HepG2 (cell line): ENCODE results near the gene CA9. TPM values are rescaled to one million over a fixed set of nuclear protein-coding genes. Genes with fewer than 3 reads are reported as not detected.

Source experiments
- ATAC-seq: fragments of 200-7000 bp; cut with Tn5 transposase; 3 replicates; pipeline ENCODE4 v1.9.1; 2020; ENCODE audit warnings: mild to moderate bottlenecking, moderate library complexity
- BruUV-seq: library from RNA; stranded (reverse); fragments of 400-500 nt; replicated peaks from 2 replicates; lab custom pipeline; 2021; lab: Mats Ljungman, UMichigan
- CTCF ChIA-PET: fragments of 300-600 bp; formaldehyde crosslinking; extraction: SDS; loops from one replicate; lab custom pipeline; 2021; ENCODE audit warnings: low total read pairs, inconsistent platforms, low intra/inter-chr PET ratio; lab: Yijun Ruan, JAX
- POLR2A ChIA-PET: fragments of 350-600 bp; sonication (Branson Sonifier 250); formaldehyde crosslinking; loops from one replicate; lab custom pipeline; 2020; ENCODE audit warnings: antibody characterized with exemption, inconsistent platforms; lab: Yijun Ruan, JAX
- DNase-seq: peaks from one replicate; pipeline ENCODE4 v3.0.0-alpha.2; 2015; ENCODE audit warnings: low spot score
- FAIRE-seq: peaks from 3 replicates; lab custom pipeline; 2011; peaks lifted over from hg19 to GRCh38; lab: Jason Lieb, UNC
- H2AFZ ChIP-seq: one replicate; pipeline ENCODE4 v1.6.1; 2011; ENCODE audit warnings: low read length, inconsistent platforms
- H3K27ac ChIP-seq: fragments of 300-600 bp; 3 replicates; pipeline ENCODE4 v1.8.0; 2011; ENCODE audit warnings: mixed run types, mild to moderate bottlenecking, mixed read lengths, low read length, inconsistent platforms; ENCODE audit not compliant: insufficient read depth; ENCODE audit errors: extremely low read length
- H3K27me3 ChIP-seq, 2 experiments: fragments of 200-600 bp in 1 of 2; 2 replicates in 1 of 2; 3 replicates in 1 of 2; pipeline versions ENCODE4 v1.6.0 to v1.8.0; 2011; ENCODE audit warnings: low read length in 2 of 2, mild to moderate bottlenecking in 2 of 2, moderate library complexity in 2 of 2, inconsistent platforms in 1 of 2; ENCODE audit not compliant: insufficient read depth in 2 of 2, control insufficient read depth in 1 of 2
- H3K36me3 ChIP-seq, 2 experiments: fragments of 200-600 bp in 1 of 2; replicated peaks in 1 of 2; 2 replicates in 1 of 2; 3 replicates in 1 of 2; pipeline versions ENCODE4 v1.5.1 to v1.8.0; 2011; ENCODE audit warnings: low read length in 2 of 2, inconsistent platforms in 1 of 2; ENCODE audit not compliant: insufficient read depth in 2 of 2, control insufficient read depth in 1 of 2
- H3K4me1 ChIP-seq: 2 replicates; pipeline ENCODE4 v1.5.1; 2012; ENCODE audit warnings: low read length, inconsistent platforms; ENCODE audit not compliant: insufficient read depth
- H3K4me2 ChIP-seq: 2 replicates; pipeline ENCODE4 v1.6.0; 2011; ENCODE audit warnings: low read depth, low read length, inconsistent platforms
- H3K4me3 ChIP-seq, 3 experiments: fragments of 200-600 bp in 1 of 3; sonication (generic), shearing (Covaris generic) in 1 of 3; replicated peaks in 1 of 3; 2 replicates each; pipeline ENCODE4 v1.5.1; 2011 to 2016; ENCODE audit warnings: low read length in 3 of 3, inconsistent platforms in 2 of 3, low read depth in 2 of 3, mild to moderate bottlenecking in 2 of 3, control low read depth in 1 of 3, mixed read lengths in 1 of 3; ENCODE audit not compliant: insufficient read depth in 1 of 3
- H3K79me2 ChIP-seq: one replicate; pipeline ENCODE4 v1.6.1; 2011; ENCODE audit warnings: low read length, inconsistent platforms; ENCODE audit not compliant: insufficient read depth
- H3K9ac ChIP-seq: 2 replicates; pipeline ENCODE4 v1.6.0; 2011; ENCODE audit warnings: mild to moderate bottlenecking, low read depth, low read length, inconsistent platforms; ENCODE audit not compliant: insufficient read depth
- H3K9me3 ChIP-seq: 2 replicates; pipeline ENCODE4 v1.5.1; 2012; ENCODE audit warnings: mild to moderate bottlenecking, low read length
- H4K20me1 ChIP-seq: 2 replicates; pipeline ENCODE4 v1.6.0; 2011; ENCODE audit warnings: inconsistent platforms, mild to moderate bottlenecking, low read length, moderate library complexity; ENCODE audit not compliant: insufficient read depth
- HOXD1 ChIP-seq: sonication (generic); formaldehyde crosslinking; IDR thresholded peaks from 2 replicates; pipeline ENCODE4 v1.5.0; 2020; ENCODE audit warnings: missing genetic modification reagents
- PHF21A ChIP-seq: sonication (generic); formaldehyde crosslinking; IDR thresholded peaks from 2 replicates; pipeline ENCODE4 v1.5.0; 2020; ENCODE audit warnings: mild to moderate bottlenecking, missing genetic modification reagents
- SP4 ChIP-seq: sonication (generic); formaldehyde crosslinking; IDR thresholded peaks from 2 replicates; pipeline ENCODE4 v1.8.1; 2023; ENCODE audit warnings: mild to moderate bottlenecking, missing genetic modification reagents
- TEAD2 ChIP-seq: sonication (generic); formaldehyde crosslinking; IDR thresholded peaks from 2 replicates; pipeline ENCODE4 v1.9.0; 2021; ENCODE audit warnings: missing genetic modification reagents
- ZIK1 ChIP-seq: sonication (generic); formaldehyde crosslinking; IDR thresholded peaks from 2 replicates; pipeline ENCODE4 v1.5.0; 2020; ENCODE audit warnings: mild to moderate bottlenecking, low read depth, missing genetic modification reagents, borderline replicate concordance
- ZNF20 ChIP-seq: sonication (generic); formaldehyde crosslinking; IDR thresholded peaks from 2 replicates; pipeline ENCODE4 v1.4.0; 2020; ENCODE audit warnings: mild to moderate bottlenecking, moderate library complexity, missing genetic modification reagents
- ZNF883 ChIP-seq: sonication (generic); formaldehyde crosslinking; IDR thresholded peaks from 2 replicates; pipeline ENCODE4 v1.5.1; 2020; ENCODE audit warnings: mild to moderate bottlenecking, missing genetic modification reagents; ENCODE audit errors: not compliant biosample characterization
- WGBS: methylation state at CpG from one replicate; pipeline ENCODE4 v1.1.6; 2017; ENCODE audit warnings: low lambda C conversion rate; 5-methylcytosine and 5-hydroxymethylcytosine counted together
- in situ Hi-C: cut with HindIII; loops from 2 replicates; pipeline ENCODE4 v1.10.0; 2017; ENCODE audit warnings: low pct_unique_long_range_greater_than_20kb; ENCODE audit not compliant: extremely low pct_ligation_motif_present
- intact Hi-C: fragments of 100-400 bp; cut with micrococcal nuclease; formaldehyde crosslinking; loops from one replicate; pipeline ENCODE4 v1.10.0; 2022; ENCODE audit not compliant: unreplicated experiment
- polyA plus RNA-seq, 8 experiments: library from polyadenylated mRNA; depleted of rRNA in 3 of 8; stranded (reverse) in 7 of 8; unstranded in 1 of 8; fragments of >200 nt; fragmentation: Illumina TruSeq in 4 of 8; extraction: Trizol in 4 of 8; gene quantifications; 2 replicates each; pipeline versions ENCODE4 v1.2.1 to v1.2.3, GENCODE V29; 2011 to 2016; ENCODE audit warnings: low read depth in 4 of 8, missing spikeins in 1 of 8, mixed read lengths in 1 of 8; ENCODE audit not compliant: insufficient read depth in 1 of 8
- total RNA-seq, 5 experiments: library from RNA; depleted of rRNA; stranded (reverse); fragments of >200 nt; fragmentation: Illumina TruSeq; extraction: Trizol; gene quantifications; 2 replicates each; pipeline ENCODE4 v1.2.3, GENCODE V29; 2016; ENCODE audit warnings: low read depth in 1 of 5
- TF ChIP-seq, protein P1 (sequence below): sonication (generic); formaldehyde crosslinking; IDR thresholded peaks from 2 replicates; pipeline ENCODE4 v1.4.0; 2020; ENCODE audit warnings: missing genetic modification reagents
- TF ChIP-seq, protein P2 (sequence below): sonication (generic); formaldehyde crosslinking; IDR thresholded peaks from 2 replicates; pipeline ENCODE4 v1.5.0; 2020; ENCODE audit warnings: missing genetic modification reagents
- TF ChIP-seq, protein P3 (sequence below): IDR thresholded peaks from 2 replicates; pipeline ENCODE4 v1.6.1; 2016; ENCODE audit warnings: missing biosample characterization, missing genetic modification reagents, low read depth
- TF ChIP-seq, protein P4 (sequence below): sonication (generic); formaldehyde crosslinking; IDR thresholded peaks from 2 replicates; pipeline ENCODE4 v1.4.0; 2020; ENCODE audit warnings: missing genetic modification reagents

The CA9 gene
- total and polyA plus RNA-seq, 2 of the 13 experiments (the other 11 are each of a cell fraction or from before 2014, with no cell fraction given): 0.13 to 152 TPM

DNA sequence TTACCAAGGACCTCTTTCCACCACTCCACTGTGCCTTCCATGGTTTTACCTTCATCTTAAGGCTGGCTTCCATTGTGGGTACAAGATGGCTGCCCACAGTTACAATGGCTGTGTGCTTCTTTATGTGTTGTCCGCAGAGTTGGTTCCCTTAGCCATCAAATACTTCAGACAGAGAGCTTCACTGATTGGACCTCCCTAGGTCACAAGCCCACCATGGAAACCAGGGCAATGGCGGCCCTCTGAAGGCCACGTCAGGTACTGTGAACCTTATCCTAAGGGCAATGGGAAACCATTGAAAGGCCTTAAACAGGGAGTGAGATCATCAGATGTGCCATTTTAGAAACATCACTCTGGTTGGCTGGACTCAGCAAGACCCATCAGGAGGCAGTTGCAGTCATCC is 5.8 kb upstream of the CA9 start:
- Histone ChIP-seq H4K20me1 (no peaks in the 10 kb centered on the region), H3K36me3 (peaks cover 2 to 4% of the 10 kb centered on the region in 2 experiments; a peak in 2 of 5 replicates), H3K27ac (no peak overlapping the region), H3K9me3 (no peaks in the 10 kb centered on the region), H3K79me2 (peaks cover 10% of the 10 kb centered on the region), H2AFZ (no peak overlapping the region), H3K9ac (no peak overlapping the region)
- 97% methylated on average over 3 of the region's 3 CpGs for WGBS
- ATAC-seq: no peak
- CTCF ChIA-PET: no interaction called here
- FAIRE-seq: no peak
- no peak for DNase-seq
- no peak for TF ChIP-seq ZIK1 (CRISPR knock-in tag)
- no peak for TF ChIP-seq HOXD1 (CRISPR knock-in tag)
- TF ChIP-seq, protein P1, sequence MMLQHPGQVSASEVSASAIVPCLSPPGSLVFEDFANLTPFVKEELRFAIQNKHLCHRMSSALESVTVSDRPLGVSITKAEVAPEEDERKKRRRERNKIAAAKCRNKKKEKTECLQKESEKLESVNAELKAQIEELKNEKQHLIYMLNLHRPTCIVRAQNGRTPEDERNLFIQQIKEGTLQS (CRISPR knock-in tag): no peak
- TF ChIP-seq ZNF883 (CRISPR knock-in tag): no peak
- TF ChIP-seq ZNF20: no peak
- TF ChIP-seq, all 625 proteins: peak for 0
- Histone ChIP-seq H3K4me2 (no peak overlapping the region), H3K4me3 (no peak overlapping the region), H3K27me3 (no peaks in the 10 kb centered on the region), H3K4me1 (peaks cover 77% of the 10 kb centered on the region)
- intact Hi-C loops: no loop called here
- BruUV-seq: no TSS peak
- in situ Hi-C loops: loop anchor here (5.0 kb wide), 1 partner anchor 59 kb away; no protein-coding TSS in a partner anchor
- POLR2A ChIA-PET: no interaction called here

DNA sequence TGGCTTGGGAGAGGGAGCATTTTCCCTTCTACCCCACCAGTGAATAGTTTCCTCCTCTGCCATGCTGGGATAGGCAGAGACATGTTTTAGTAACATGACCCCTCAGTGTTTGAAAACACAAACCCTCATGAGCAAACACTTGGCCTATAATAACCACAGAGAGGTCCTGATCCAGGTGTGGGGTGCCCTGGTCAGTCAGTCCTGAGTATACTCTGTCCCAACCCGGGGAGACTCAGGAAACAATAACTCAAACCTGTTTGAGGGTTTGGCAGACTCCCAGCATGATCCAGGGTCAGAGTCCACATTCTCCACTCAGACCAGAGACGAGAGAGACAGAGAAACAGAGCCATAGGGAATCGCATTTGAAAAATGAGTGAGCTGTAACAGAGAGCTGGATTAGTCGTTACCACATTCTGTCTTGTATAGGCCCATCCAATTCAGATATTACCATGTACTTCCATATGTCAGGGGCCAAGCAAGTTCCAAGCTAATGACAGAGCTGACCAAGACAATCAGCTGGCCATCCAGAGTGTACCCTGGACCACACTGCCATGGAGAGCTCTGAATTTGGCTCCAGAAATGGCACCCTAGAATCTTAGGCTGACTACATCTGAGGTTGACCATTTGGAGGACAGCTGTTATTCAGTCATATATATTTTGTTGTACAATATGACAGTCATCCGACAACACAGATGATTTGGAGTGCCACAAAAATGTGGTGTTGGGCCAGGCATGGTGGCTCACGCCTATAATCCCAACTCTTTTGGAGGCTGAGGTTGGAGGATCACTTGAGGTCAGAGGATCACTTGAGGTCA is 4.2 kb upstream of the CA9 start:
- ChIA-PET CTCF (no interaction called here), POLR2A (interaction anchor here (0.9 to 3.3 kb wide), 14 partner anchors 8 to 145 kb away, joined by 3 to 29 read pairs (median 6); partner anchors contain the start of genes CCDC107, CREB3, HINT2 and RMRP)
- peak overlapping the region; percentile 69 for H3K4me2 ChIP-seq
- peak overlapping the region; percentile 69 for H3K27ac ChIP-seq
- H3K4me1 ChIP-seq: peaks cover 77% of the 10 kb centered on the region
- H3K9me3 ChIP-seq: no peaks in the 10 kb centered on the region
- intact Hi-C loops (loop anchor here (1.0 kb wide), 2 partner anchors 11 to 22 kb away; partner anchors contain the start of genes CCDC107 and RMRP), in situ Hi-C loops (loop anchor here (5.0 kb wide), 1 partner anchor 58 kb away; no protein-coding TSS in a partner anchor)
- no peaks in the 10 kb centered on the region for H3K27me3 ChIP-seq
- peak; percentile 100 for FAIRE-seq
- H2AFZ ChIP-seq: peak overlapping the region; percentile 15
- peak; percentile 81 for ATAC-seq
- H3K36me3 ChIP-seq: no peaks in the 10 kb centered on the region
- H4K20me1 ChIP-seq: no peaks in the 10 kb centered on the region
- no TSS peak for BruUV-seq
- H3K9ac ChIP-seq: peak overlapping the region; percentile 37
- DNase-seq: peak; percentile 98
- WGBS: 30% methylated on average over 6 of the region's 6 CpGs
- peaks cover 3% of the 10 kb centered on the region for H3K79me2 ChIP-seq
- peak overlapping the region in 1 of 3 experiments; percentile 13; a peak in 1 of 6 replicates for H3K4me3 ChIP-seq
- TF ChIP-seq SP4 (CRISPR knock-in tag) (peak; percentile 48; the same call in 1 of the 2 replicates), PHF21A (CRISPR knock-in tag) (peak; percentile 99), TEAD2 (CRISPR knock-in tag) (no peak)
- TF ChIP-seq, protein P2, sequence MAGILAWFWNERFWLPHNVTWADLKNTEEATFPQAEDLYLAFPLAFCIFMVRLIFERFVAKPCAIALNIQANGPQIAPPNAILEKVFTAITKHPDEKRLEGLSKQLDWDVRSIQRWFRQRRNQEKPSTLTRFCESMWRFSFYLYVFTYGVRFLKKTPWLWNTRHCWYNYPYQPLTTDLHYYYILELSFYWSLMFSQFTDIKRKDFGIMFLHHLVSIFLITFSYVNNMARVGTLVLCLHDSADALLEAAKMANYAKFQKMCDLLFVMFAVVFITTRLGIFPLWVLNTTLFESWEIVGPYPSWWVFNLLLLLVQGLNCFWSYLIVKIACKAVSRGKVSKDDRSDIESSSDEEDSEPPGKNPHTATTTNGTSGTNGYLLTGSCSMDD: no peak
- TF ChIP-seq, protein P3, sequence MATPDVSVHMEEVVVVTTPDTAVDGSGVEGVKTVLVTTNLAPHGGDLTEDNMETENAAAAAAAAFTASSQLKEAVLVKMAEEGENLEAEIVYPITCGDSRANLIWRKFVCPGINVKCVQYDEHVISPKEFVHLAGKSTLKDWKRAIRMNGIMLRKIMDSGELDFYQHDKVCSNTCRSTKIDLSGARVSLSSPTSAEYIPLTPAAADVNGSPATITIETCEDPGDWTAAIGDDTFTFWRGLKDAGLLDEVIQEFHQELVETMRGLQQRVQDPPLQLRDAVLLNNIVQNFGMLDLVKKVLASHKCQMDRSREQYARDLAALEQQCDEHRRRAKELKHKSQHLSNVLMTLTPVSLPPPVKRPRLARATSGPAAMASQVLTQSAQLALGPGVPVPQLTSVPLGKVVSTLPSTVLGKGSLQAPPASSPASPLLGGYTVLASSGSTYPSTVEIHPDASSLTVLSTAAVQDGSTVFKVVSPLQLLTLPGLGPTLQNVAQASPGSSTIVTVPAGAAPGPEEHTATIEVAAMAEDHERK (CRISPR knock-in tag): no peak
- TF ChIP-seq, protein P4, sequence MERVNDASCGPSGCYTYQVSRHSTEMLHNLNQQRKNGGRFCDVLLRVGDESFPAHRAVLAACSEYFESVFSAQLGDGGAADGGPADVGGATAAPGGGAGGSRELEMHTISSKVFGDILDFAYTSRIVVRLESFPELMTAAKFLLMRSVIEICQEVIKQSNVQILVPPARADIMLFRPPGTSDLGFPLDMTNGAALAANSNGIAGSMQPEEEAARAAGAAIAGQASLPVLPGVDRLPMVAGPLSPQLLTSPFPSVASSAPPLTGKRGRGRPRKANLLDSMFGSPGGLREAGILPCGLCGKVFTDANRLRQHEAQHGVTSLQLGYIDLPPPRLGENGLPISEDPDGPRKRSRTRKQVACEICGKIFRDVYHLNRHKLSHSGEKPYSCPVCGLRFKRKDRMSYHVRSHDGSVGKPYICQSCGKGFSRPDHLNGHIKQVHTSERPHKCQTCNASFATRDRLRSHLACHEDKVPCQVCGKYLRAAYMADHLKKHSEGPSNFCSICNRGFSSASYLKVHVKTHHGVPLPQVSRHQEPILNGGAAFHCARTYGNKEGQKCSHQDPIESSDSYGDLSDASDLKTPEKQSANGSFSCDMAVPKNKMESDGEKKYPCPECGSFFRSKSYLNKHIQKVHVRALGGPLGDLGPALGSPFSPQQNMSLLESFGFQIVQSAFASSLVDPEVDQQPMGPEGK (CRISPR knock-in tag): peak; percentile 42; the same call in 1 of the 2 replicates
